Esophagus muscularis mucosa (tissue), 3 donors: Measurements from ENCODE around the gene NT5DC3.

ENCODE experiments used
- POLR2A ChIP-seq: fragments of 450-650 bp; IDR thresholded peaks from one replicate; pipeline ENCODE4 v1.6.1; 2017; ENCODE audit warnings: antibody characterized with exemption, moderate library complexity, mild to moderate bottlenecking, low read depth
- TF ChIP-seq, protein P1 (sequence below), 3 experiments: fragments of 200-600 bp in 2 of 3; fragments of 450-650 bp in 1 of 3; sonication (generic) in 2 of 3; IDR thresholded peaks; one replicate each; pipeline ENCODE4 v1.5.1; 2017 to 2019; ENCODE audit warnings: antibody characterized with exemption in 3 of 3, mild to moderate bottlenecking in 2 of 3, moderate library complexity in 1 of 3

DNA sequence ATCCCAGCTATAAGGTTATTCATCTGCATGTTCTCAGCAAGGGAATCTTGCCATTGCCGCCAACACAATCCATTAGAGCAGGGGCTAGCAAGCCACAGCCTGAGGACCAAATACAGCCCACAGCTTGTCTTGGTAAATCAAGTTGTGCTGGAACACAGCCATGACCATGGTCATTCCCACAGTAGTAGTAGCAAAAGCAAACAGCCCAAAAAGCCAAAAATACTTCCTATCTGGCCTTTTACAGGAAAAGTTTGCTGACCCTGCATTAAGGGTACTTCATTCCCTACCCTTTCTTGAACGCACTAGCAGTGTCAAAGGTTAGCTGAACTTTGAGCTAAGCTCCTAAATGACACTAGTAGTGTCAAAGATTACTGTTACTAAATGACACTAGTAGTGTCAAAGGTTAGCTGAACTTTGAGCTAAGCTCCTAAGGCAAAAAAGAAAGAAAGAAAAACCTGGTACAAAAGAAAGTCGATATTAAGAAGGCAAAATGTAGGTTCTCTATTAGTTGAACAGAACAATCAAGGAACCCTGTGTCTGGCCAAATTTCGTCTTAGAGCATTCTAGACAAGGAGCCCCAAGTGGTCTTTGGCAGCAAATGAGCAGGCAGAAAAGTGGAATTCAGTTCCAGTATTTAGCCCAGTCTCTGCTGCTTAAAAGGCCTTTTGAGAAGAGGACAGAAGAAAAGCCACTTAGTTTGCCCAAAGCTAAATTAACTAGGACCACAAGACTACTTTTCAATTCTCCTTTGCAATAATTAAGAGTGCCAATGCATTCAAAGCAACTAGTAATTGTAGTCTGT lies 67.7 kb downstream of the NT5DC3 start:
- TF ChIP-seq, protein P1, sequence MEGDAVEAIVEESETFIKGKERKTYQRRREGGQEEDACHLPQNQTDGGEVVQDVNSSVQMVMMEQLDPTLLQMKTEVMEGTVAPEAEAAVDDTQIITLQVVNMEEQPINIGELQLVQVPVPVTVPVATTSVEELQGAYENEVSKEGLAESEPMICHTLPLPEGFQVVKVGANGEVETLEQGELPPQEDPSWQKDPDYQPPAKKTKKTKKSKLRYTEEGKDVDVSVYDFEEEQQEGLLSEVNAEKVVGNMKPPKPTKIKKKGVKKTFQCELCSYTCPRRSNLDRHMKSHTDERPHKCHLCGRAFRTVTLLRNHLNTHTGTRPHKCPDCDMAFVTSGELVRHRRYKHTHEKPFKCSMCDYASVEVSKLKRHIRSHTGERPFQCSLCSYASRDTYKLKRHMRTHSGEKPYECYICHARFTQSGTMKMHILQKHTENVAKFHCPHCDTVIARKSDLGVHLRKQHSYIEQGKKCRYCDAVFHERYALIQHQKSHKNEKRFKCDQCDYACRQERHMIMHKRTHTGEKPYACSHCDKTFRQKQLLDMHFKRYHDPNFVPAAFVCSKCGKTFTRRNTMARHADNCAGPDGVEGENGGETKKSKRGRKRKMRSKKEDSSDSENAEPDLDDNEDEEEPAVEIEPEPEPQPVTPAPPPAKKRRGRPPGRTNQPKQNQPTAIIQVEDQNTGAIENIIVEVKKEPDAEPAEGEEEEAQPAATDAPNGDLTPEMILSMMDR (IDR thresholded peaks at IDR 0.05) = no peak
- no peak for TF ChIP-seq POLR2A
